Fibroblast of pulmonary artery (primary cell): ENCODE measurements around the gene RNF121.

Source experiments
- DNase-seq: peaks from one replicate; pipeline ENCODE4 v3.0.0-alpha.2; 2010; ENCODE audit warnings: low read depth
- H3K4me3 ChIP-seq: replicated peaks from 2 replicates; pipeline ENCODE4 v1.5.1; 2011; ENCODE audit warnings: low read depth, mild to moderate bottlenecking, control low read depth, low read length, moderate library complexity
- TF ChIP-seq, protein P1 (sequence below): IDR thresholded peaks from 2 replicates; pipeline ENCODE4 v1.5.1; 2011; ENCODE audit warnings: mild to moderate bottlenecking, control low read depth, low read length, inconsistent platforms; ENCODE audit errors: missing control alignments

RNF121 gene

DNA sequence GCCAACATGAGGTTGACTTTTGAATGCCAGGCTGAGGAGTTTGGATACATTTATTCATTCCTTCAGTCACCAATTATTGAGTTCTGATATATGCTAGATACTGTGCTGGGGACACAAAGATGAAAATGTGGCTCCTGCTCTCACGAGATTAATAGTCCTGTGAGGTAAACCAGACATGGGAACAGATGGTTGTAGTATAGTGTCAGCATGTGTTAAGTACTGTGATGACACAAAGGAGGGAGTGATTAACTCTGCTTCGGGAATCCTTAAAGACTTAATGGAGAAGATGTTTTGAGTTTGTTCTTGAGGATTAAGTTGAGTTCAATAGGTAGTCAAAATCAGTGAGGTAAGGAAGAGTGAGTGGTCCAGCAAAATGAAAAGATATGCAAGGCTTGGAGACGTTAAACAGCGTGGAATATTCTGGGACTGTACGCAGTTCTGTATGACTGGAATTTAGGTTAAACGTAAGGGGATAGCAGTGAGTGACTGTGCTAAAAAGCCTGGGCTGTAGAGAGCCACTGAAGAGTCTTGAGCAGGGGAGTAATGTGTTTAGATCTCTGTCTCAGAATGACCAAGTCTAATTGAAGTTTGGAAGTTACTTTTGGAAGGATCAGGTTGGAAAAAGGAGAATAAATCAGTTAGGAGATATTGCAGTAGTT, 11.8 kb downstream of the RNF121 start:
- H3K4me3 ChIP-seq = no peak overlapping the region
- no peak for DNase-seq
- TF ChIP-seq, protein P1, sequence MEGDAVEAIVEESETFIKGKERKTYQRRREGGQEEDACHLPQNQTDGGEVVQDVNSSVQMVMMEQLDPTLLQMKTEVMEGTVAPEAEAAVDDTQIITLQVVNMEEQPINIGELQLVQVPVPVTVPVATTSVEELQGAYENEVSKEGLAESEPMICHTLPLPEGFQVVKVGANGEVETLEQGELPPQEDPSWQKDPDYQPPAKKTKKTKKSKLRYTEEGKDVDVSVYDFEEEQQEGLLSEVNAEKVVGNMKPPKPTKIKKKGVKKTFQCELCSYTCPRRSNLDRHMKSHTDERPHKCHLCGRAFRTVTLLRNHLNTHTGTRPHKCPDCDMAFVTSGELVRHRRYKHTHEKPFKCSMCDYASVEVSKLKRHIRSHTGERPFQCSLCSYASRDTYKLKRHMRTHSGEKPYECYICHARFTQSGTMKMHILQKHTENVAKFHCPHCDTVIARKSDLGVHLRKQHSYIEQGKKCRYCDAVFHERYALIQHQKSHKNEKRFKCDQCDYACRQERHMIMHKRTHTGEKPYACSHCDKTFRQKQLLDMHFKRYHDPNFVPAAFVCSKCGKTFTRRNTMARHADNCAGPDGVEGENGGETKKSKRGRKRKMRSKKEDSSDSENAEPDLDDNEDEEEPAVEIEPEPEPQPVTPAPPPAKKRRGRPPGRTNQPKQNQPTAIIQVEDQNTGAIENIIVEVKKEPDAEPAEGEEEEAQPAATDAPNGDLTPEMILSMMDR = no peak

DNA sequence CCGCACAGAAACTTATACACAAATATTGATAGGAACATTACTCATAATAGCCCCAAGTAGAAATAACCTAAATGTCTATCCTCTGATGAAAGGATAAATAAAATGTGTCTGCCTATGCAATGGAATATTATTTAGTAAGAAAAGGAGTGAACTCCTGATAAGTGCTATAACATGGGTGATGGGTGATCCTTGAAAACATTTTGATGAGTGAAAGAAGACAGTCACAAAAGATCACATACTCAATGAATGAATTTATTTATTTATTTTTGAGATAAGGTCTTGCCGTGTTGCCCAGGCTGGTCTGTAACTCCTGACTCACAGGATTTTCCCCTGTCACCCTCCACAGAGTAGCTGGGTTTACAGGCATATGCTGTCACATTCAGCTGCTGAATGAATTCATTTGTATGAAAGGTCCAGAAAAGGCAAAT, 17.3 kb downstream of the RNF121 start:
- TF ChIP-seq, protein P1 = no peak
- peak; percentile 55 for DNase-seq
- H3K4me3 ChIP-seq = no peak overlapping the region

DNA sequence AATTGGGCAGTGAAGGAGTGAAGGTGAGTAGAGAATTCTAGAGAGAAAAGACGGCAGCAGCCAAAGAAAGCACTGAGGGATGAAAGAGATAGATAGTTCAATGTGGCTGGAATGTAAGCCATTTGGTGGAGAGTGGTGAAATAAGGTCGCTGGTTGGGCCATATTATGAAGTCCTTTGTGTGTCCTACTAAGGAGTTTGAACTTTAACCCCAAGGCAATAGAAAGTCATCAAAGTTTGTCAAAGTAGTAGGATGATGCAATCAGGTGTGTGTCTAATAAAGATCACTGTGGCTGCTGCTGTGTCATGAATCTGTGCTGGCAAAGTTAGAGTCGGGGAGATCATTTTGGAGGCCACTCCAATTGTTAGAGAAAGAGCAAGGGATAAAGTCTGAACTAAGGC, 18.7 kb downstream of the RNF121 start:
- TF ChIP-seq, protein P1 = no peak
- no peak overlapping the region for H3K4me3 ChIP-seq

DNA sequence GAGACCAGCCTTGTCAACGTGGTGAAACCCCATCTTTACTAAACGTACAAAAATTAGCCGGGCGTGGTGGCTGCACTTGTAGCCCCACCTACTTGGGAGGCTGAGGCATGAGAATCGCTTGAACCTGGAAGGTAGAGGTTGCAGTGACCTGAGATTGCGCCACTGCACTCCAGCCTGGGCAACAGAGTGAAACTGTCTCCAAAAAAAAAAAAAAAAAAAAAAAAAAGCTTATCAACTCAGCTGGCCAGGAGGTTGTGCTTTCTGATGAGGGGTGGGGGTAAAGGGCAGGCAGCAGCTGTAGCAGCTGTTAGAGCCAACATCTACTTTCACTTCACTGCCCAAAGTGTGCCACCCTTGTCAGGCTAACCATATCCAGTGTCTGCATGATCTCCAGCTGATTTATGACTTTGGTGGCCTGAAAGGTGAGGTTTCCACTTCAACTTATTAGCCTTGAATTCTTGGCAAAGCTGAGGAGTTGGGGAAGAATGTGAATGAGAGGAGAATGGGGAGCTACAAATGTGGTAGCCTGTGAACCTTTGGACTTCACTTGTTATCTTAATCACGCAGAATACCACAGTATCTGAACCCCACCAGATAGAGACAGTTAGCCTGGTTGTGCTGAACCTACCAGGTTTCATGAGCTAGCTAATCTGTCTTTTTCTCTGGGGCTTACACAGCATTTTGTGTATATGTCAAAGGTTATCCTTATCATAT, 19.6 kb downstream of the RNF121 start:
- DNase-seq = no peak
- H3K4me3 ChIP-seq = no peak overlapping the region
- TF ChIP-seq, protein P1 = no peak

More for the DNA sequence above, 18.7 kb downstream of the RNF121 start:
- no peak for DNase-seq

DNA sequence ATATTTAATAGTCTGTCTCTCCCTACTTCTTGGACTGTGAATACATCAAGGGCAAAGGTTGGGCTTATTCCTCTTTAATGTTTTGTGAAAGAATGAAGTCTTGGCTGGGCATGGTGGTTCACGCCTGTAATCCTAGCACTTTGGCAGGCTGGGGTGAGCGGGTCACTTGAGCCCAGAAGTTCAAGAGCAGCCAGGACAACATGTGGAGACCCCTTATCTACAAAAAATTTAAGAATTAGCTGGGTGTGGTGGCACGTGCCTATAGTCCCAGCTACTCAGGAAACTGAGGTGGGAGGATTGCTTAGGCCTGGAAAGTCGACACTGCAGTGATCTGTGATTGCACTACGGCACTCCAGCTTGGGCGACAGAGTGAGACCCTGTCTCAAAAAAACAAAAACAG, 20.2 kb downstream of the RNF121 start:
- H3K4me3 ChIP-seq = no peak overlapping the region
- no peak for DNase-seq
- TF ChIP-seq, protein P1 = no peak

DNA sequence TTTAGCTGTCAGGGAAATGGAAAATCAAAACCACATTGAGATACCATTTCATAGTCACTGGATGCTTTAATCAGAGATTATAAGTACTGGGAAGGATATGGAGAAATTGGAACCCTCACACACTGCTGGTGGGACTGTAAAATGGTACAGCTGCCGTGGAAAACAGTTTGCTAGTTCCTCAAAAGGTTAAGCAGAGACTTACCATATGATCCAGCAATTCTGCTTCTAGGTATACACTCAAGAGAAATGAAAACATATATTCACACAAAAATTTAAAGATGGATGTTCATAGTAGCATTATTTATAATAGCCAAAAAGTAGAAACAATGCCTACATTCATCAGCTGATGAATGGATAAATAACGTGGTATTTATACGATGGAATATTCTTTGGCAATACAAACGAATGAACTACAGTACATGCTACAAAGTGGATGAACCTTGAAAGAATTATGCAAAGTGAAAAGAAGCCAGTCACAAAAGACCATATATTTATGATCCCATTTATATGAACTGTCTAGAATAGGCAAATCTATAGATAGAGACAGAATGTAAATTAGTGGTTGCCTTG, 23.0 kb downstream of the RNF121 start:
- DNase-seq = no peak
- TF ChIP-seq, protein P1 = no peak
- H3K4me3 ChIP-seq = no peak overlapping the region
